ENCODE measurements around the gene FBLN7. TPM values are rescaled to one million over a fixed set of nuclear protein-coding genes. Genes with fewer than 3 reads are reported as not detected.
A peak's percentile ranks its signal among the peaks of the same experiment; 100 is the strongest.
"Not testable (repeated sequence)": the region's sequence is repeated elsewhere in the genome, so short reads cannot be mapped to it uniquely, and the experiment has no call there.

The FBLN7 gene
- total RNA-seq, 1 donor from 2014 or later: 1.6 TPM

DNA sequence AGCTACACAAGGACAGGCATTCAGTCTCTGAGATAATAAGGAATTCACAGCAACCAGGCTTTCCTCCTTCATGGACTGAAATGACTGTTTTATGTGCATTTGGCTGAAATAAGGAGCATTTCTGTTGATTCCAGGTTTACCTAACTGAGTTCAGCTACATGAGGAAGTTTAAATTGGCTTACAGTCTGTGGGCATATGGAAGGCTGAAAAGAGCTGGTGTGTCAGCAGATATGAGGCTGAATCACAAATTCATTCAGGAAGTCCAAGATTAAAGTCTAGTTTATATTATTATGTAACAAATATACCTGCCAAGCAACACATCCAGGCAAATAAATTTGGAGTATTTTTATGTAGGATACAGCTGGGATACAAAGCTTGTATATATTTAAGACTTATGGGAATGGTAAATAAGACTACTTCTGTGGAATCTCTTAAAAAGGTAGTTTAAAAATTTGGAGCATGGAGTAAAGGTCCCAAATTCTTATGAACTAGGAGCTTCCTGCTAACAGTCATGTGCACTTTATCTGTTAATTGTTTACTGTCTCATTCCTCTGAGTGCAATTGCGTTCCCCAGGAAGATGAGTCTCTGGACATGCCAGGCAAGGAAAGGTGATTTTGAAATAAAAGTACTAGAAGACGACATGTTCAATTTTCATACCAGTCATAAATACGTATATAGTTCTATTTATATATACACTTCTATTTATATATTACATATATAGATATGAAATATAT lies 63.7 kb downstream of the FBLN7 start:
- no peak overlapping the region for H3K4me3 ChIP-seq (ENCODE audit: low read depth, low read length)
- TF ChIP-seq, protein P1, sequence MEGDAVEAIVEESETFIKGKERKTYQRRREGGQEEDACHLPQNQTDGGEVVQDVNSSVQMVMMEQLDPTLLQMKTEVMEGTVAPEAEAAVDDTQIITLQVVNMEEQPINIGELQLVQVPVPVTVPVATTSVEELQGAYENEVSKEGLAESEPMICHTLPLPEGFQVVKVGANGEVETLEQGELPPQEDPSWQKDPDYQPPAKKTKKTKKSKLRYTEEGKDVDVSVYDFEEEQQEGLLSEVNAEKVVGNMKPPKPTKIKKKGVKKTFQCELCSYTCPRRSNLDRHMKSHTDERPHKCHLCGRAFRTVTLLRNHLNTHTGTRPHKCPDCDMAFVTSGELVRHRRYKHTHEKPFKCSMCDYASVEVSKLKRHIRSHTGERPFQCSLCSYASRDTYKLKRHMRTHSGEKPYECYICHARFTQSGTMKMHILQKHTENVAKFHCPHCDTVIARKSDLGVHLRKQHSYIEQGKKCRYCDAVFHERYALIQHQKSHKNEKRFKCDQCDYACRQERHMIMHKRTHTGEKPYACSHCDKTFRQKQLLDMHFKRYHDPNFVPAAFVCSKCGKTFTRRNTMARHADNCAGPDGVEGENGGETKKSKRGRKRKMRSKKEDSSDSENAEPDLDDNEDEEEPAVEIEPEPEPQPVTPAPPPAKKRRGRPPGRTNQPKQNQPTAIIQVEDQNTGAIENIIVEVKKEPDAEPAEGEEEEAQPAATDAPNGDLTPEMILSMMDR (conservative IDR thresholded peaks at IDR 0.05; ENCODE audit: low read depth, low read length): no peak
- DNase-seq (ENCODE audit: low read depth): no peak

DNA sequence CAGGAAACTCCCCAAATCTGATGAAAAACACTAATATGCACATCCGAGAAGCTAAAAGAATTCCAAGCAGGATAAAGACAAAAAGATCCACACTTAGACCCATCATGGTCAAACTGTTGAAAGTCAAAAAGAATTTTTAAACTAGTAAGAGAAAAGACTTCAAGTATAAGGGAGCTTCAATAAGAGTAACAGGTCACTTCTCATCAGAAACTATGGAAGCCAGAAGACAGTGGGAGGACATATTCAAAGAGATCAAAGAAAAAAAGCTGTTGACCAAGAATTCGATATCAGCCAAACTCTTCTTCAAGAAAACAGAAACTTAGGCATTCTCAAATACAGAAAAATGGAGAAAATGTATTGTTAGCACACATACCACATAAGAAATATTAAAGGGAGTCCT lies 66.2 kb downstream of the FBLN7 start:
- TF ChIP-seq, protein P1 (conservative IDR thresholded peaks at IDR 0.05; ENCODE audit: low read depth, low read length): no peak

DNA sequence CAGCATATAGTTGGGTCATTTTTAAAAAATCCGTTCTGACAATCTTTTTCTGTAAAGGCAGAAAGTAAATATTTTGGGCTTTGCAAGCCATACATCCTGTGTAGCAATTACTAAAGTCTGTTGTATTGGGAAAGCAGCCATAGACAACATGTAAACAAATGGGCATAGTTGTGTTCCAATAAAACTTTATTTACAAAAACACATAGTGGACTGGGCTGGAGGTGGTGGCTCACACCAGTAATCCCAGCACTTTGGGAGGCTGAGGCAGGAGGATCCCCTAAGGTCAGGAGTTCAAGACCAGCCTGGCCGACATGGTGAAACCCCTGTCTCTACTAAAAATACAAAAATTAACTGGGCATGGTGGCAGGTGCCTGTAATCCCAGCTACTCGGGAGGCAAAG lies 69.7 kb downstream of the FBLN7 start:
- not testable (repeated sequence) for H3K4me3 ChIP-seq (ENCODE audit: low read depth, low read length); DNase-seq (ENCODE audit: low read depth)

More for the DNA sequence above, 66.2 kb downstream of the FBLN7 start:
- no peak overlapping the region for H3K4me3 ChIP-seq (ENCODE audit: low read depth, low read length)
- DNase-seq (ENCODE audit: low read depth): no peak

DNA sequence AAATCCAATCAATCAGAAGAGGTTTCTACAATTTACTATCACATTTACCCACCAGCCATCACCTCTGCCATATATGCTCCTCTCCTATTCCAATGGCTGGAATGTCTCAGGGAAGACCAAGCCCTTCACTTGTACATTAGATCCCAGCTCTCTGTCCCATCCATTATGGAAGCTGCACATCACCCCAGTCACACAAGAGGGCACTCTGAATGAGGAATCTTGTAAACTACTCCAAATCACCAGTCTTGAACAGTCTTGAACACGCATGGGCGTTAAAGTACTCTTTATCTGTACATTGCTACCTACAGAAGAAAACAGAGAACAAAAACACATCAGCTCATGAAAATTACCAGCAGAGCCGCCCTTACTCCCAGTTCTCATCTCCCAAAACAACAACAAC lies 78.0 kb downstream of the FBLN7 start:
- DNase-seq (ENCODE audit: low read depth): no peak
- TF ChIP-seq, protein P1 (conservative IDR thresholded peaks at IDR 0.05; ENCODE audit: low read depth, low read length): peak; percentile 48

DNA sequence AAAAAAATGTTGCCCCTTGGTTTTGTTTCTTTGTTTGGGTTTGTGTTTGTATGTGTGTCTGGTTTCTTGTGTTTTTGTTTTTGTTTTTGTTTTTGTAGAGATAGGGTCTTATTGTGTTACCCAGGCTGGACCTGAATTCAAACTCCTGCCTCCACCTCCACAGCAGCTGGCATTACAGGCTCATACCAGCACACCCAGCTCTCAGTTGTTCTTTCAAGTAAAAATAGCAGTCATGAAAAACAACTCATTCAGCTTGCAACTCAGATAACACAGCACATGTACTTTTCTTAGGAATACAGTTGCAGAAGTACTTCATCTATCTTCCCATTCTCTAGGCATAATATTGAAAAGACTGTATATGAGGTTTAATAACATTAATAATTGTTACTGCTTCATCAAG lies 79.7 kb downstream of the FBLN7 start:
- DNase-seq (ENCODE audit: low read depth): no peak
- TF ChIP-seq, protein P1 (conservative IDR thresholded peaks at IDR 0.05; ENCODE audit: low read depth, low read length): no peak
- H3K4me3 ChIP-seq (ENCODE audit: low read depth, low read length): no peak overlapping the region

More for the DNA sequence above, 78.0 kb downstream of the FBLN7 start:
- no peak overlapping the region for H3K4me3 ChIP-seq (ENCODE audit: low read depth, low read length)

DNA sequence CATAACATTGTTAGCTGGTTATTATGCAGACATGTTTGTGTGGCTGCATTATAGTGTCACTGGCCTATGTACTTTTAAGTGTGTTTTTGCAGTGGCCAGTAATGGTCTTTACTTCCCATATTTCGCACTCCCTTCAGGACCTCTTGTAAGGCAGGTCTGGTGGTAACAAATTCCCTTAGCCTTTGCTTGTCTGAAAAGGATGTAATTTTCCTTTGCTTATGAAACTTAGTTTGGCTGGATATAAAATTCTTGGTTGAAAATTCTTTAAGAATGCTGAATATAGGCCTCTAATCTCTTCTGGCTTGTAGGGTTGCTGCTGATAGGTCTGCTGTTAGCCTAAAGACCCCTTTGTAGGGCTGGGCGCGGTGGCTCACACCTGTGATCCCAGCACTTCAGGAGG lies 82.0 kb downstream of the FBLN7 start:
- no peak for DNase-seq (ENCODE audit: low read depth)
- TF ChIP-seq, protein P1 (conservative IDR thresholded peaks at IDR 0.05; ENCODE audit: low read depth, low read length): no peak
- H3K4me3 ChIP-seq (ENCODE audit: low read depth, low read length): no peak overlapping the region

DNA sequence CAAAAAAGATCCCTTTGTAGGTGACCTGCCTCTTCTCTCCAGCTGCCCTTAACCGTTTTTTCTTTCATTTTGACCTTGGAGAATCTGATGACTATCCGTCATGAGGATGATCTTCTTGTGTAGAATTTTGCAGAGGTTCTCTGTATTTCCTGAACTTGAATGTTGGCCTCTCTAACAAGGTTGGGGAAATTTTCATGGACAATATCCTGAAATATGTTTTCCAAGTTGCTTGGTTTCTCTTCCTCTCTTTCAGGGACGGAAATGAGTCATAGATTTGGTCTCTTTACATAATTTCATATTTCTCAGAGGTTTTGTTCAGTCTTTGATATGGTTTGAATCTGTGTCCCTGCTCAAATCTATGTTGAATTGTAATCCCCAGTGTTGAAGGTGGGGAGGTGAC lies 82.6 kb downstream of the FBLN7 start:
- no peak overlapping the region for H3K4me3 ChIP-seq (ENCODE audit: low read depth, low read length)
- DNase-seq (ENCODE audit: low read depth): no peak
- TF ChIP-seq, protein P1 (conservative IDR thresholded peaks at IDR 0.05; ENCODE audit: low read depth, low read length): no peak
